IMR-90 (cell line): ENCODE results near the gene KLF11. TPM values are rescaled to one million over a fixed set of nuclear protein-coding genes. Genes with fewer than 3 reads are reported as not detected.

Experiments used
- ATAC-seq: fragments of 200-7000 bp; cut with Tn5 transposase; 2 replicates; pipeline ENCODE4 v1.9.1; 2020; ENCODE audit warnings: low read depth, mild to moderate bottlenecking, moderate library complexity
- BruUV-seq: library from RNA; stranded (reverse); fragments of 400-500 nt; replicated peaks from 2 replicates; lab custom pipeline; 2021; lab: Mats Ljungman, UMichigan
- CTCF ChIA-PET: fragments of 300-600 bp; formaldehyde crosslinking; extraction: SDS; loops from one replicate; lab custom pipeline; 2021; ENCODE audit warnings: antibody characterized with exemption; lab: Yijun Ruan, JAX
- POLR2A ChIA-PET: fragments of 300-600 bp; sonication (Branson Sonifier 250); formaldehyde crosslinking; loops from one replicate; lab custom pipeline; 2022; ENCODE audit warnings: antibody characterized with exemption; ENCODE audit not compliant: unreplicated experiment; lab: Charles Lee
- DNase-seq: peaks from one replicate; pipeline ENCODE4 v3.0.0; 2013
- H2AFZ ChIP-seq: replicated peaks from 2 replicates; pipeline ENCODE3; 2013; ENCODE audit warnings: low read length, mild to moderate bottlenecking; ENCODE audit not compliant: poor library complexity
- H2AK5ac ChIP-seq: 2 replicates; pipeline ENCODE4 v1.6.1; 2013; ENCODE audit warnings: low read depth, low read length, inconsistent platforms
- H2AK9ac ChIP-seq: replicated peaks from 2 replicates; pipeline ENCODE3; 2013; ENCODE audit warnings: mild to moderate bottlenecking, low read depth, low read length, moderate library complexity; ENCODE audit not compliant: poor library complexity
- H2BK120ac ChIP-seq: 2 replicates; pipeline ENCODE4 v1.6.1; 2013; ENCODE audit warnings: low read depth, low read length, inconsistent platforms
- H2BK15ac ChIP-seq: 3 replicates; pipeline ENCODE4 v1.6.1; 2013; ENCODE audit warnings: low read depth, low read length, inconsistent platforms
- H2BK20ac ChIP-seq: 2 replicates; pipeline ENCODE4 v1.6.1; 2013; ENCODE audit warnings: low read depth, mild to moderate bottlenecking, inconsistent platforms, low read length, moderate library complexity
- H2BK5ac ChIP-seq: 2 replicates; pipeline ENCODE4 v1.6.1; 2013; ENCODE audit warnings: mild to moderate bottlenecking, low read depth, low read length, inconsistent platforms; ENCODE audit not compliant: poor library complexity, severe bottlenecking
- H3K14ac ChIP-seq: replicated peaks from 2 replicates; pipeline ENCODE4 v1.6.1; 2013; ENCODE audit warnings: low read depth, low read length, inconsistent platforms
- H3K18ac ChIP-seq: 2 replicates; pipeline ENCODE4 v1.6.1; 2013; ENCODE audit warnings: low read depth, low read length, control low read depth
- H3K23ac ChIP-seq: 2 replicates; pipeline ENCODE4 v1.6.1; 2013; ENCODE audit warnings: low read depth, low read length, inconsistent platforms
- H3K27ac ChIP-seq: 2 replicates; pipeline ENCODE4 v1.5.1; 2013; ENCODE audit warnings: mild to moderate bottlenecking, control low read depth, low read length; ENCODE audit not compliant: insufficient read depth
- H3K27me3 ChIP-seq: 2 replicates; pipeline ENCODE4 v1.6.1; 2013; ENCODE audit warnings: low read length; ENCODE audit not compliant: control insufficient read depth, insufficient read depth
- H3K36me3 ChIP-seq: 2 replicates; pipeline ENCODE4 v1.6.1; 2013; ENCODE audit warnings: low read length, mixed read lengths; ENCODE audit not compliant: control insufficient read depth, insufficient read depth
- H3K4ac ChIP-seq: 2 replicates; pipeline ENCODE4 v1.6.1; 2013; ENCODE audit warnings: low read depth, low read length, inconsistent platforms
- H3K4me1 ChIP-seq: 2 replicates; pipeline ENCODE4 v1.6.1; 2013; ENCODE audit warnings: low read length, mixed read lengths; ENCODE audit not compliant: control insufficient read depth, insufficient read depth
- H3K4me2 ChIP-seq: 2 replicates; pipeline ENCODE4 v1.6.1; 2013; ENCODE audit warnings: low read depth, mild to moderate bottlenecking, control low read depth, low read length, moderate library complexity
- H3K4me3 ChIP-seq: 2 replicates; pipeline ENCODE4 v1.5.1; 2013; ENCODE audit warnings: low read depth, mild to moderate bottlenecking, control low read depth, low read length, moderate library complexity; ENCODE audit not compliant: insufficient read depth
- H3K56ac ChIP-seq: 2 replicates; pipeline ENCODE4 v1.6.1; 2013; ENCODE audit warnings: low read length, inconsistent platforms; ENCODE audit not compliant: insufficient read depth; ENCODE audit errors: extremely low read depth
- H3K79me1 ChIP-seq, 2 experiments: 2 replicates each; pipeline ENCODE4 v1.6.1; 2013; ENCODE audit warnings: low read length in 2 of 2, inconsistent platforms in 1 of 2, low read depth in 1 of 2
- H3K9ac ChIP-seq: 2 replicates; pipeline ENCODE4 v1.6.1; 2013; ENCODE audit warnings: low read depth, low read length, control low read depth
- H3K9me1 ChIP-seq: 2 replicates; pipeline ENCODE4 v1.6.1; 2013; ENCODE audit warnings: low read length, inconsistent platforms; ENCODE audit not compliant: insufficient read depth
- H3K9me3 ChIP-seq: 2 replicates; pipeline ENCODE4 v1.6.1; 2013; ENCODE audit warnings: low read length; ENCODE audit not compliant: control insufficient read depth, insufficient read depth
- H4K20me1 ChIP-seq: 2 replicates; pipeline ENCODE4 v1.6.1; 2013; ENCODE audit warnings: low read length, inconsistent platforms; ENCODE audit not compliant: insufficient read depth
- H4K5ac ChIP-seq: 2 replicates; pipeline ENCODE4 v1.6.1; 2013; ENCODE audit warnings: mild to moderate bottlenecking, low read depth, low read length, control low read depth
- H4K8ac ChIP-seq, 2 experiments: 2 replicates each; pipeline ENCODE4 v1.6.1; 2013; ENCODE audit warnings: low read depth in 2 of 2, low read length in 2 of 2, control low read depth in 1 of 2, inconsistent platforms in 1 of 2
- H4K91ac ChIP-seq: 2 replicates; pipeline ENCODE4 v1.6.1; 2013; ENCODE audit warnings: low read depth, low read length, inconsistent platforms; ENCODE audit not compliant: insufficient read depth
- BHLHE40 ChIP-seq: fragments of 150-350 bp; IDR thresholded peaks from 2 replicates; pipeline ENCODE4 v1.6.1; 2016; ENCODE audit warnings: mild to moderate bottlenecking, low read depth, low read length
- CEBPB ChIP-seq: IDR thresholded peaks from 2 replicates; pipeline ENCODE4 v1.6.1; 2012; ENCODE audit warnings: low read depth, low read length, improper control_type of control experiment
- CHD1 ChIP-seq: IDR thresholded peaks from 2 replicates; pipeline ENCODE4 v1.6.1; 2012; ENCODE audit warnings: low read depth, low read length, improper control_type of control experiment
- FOS ChIP-seq: fragments of 150-350 bp; IDR thresholded peaks from 2 replicates; pipeline ENCODE4 v1.6.1; 2016; ENCODE audit warnings: low read depth, low read length
- MAZ ChIP-seq: IDR thresholded peaks from 2 replicates; pipeline ENCODE4 v1.6.1; 2012; ENCODE audit warnings: low read depth, mild to moderate bottlenecking, low read length, improper control_type of control experiment, moderate library complexity, borderline replicate concordance
- MXI1 ChIP-seq: IDR thresholded peaks from 2 replicates; pipeline ENCODE4 v1.6.1; 2012; ENCODE audit warnings: low read depth, mild to moderate bottlenecking, low read length, moderate library complexity, borderline replicate concordance
- NFE2L2 ChIP-seq: fragments of 150-350 bp; IDR thresholded peaks from 2 replicates; pipeline ENCODE4 v1.6.1; 2016; ENCODE audit warnings: low read depth, mild to moderate bottlenecking, low read length
- POLR2A ChIP-seq: IDR thresholded peaks from 2 replicates; pipeline ENCODE4 v1.6.1; 2012; ENCODE audit warnings: mild to moderate bottlenecking, low read depth, low read length
- RAD21 ChIP-seq: IDR thresholded peaks from 2 replicates; pipeline ENCODE4 v1.6.1; 2012; ENCODE audit warnings: low read length, improper control_type of control experiment
- RCOR1 ChIP-seq: IDR thresholded peaks from 2 replicates; pipeline ENCODE4 v1.6.1; 2012; ENCODE audit warnings: mild to moderate bottlenecking, low read length, improper control_type of control experiment; ENCODE audit not compliant: insufficient replicate concordance
- RFX5 ChIP-seq: IDR thresholded peaks from 2 replicates; pipeline ENCODE4 v1.8.0; 2012; ENCODE audit warnings: low read depth, mild to moderate bottlenecking, low read length, moderate library complexity
- SMC3 ChIP-seq: fragments of 150-350 bp; IDR thresholded peaks from 2 replicates; pipeline ENCODE4 v1.6.1; 2016; ENCODE audit warnings: low read depth, mild to moderate bottlenecking, antibody characterized with exemption, low read length, moderate library complexity
- WGBS, 2 experiments: methylation state at CpG; one replicate each; pipeline versions ENCODE4 v1.1.5 to v1.1.7; 2013; ENCODE audit warnings: missing lambda C conversion rate in 2 of 2; ENCODE audit not compliant: insufficient read length in 1 of 2; ENCODE audit errors: extremely low coverage in 2 of 2; 5-methylcytosine and 5-hydroxymethylcytosine counted together
- dilution Hi-C: fragments of 300-500 bp; cut with HindIII; formaldehyde crosslinking; loops from one replicate; pipeline ENCODE4 v1.14.3; 2018; ENCODE audit warnings: low sequenced_read_pairs; ENCODE audit not compliant: unreplicated experiment
- in situ Hi-C: fragments of 300-500 bp; cut with MboI; formaldehyde crosslinking; loops from 3 replicates; pipeline ENCODE4 v1.14.3; 2019; ENCODE audit warnings: low sequenced_read_pairs, inconsistent platforms, mixed read lengths
- intact Hi-C: fragments of 100-400 bp; cut with micrococcal nuclease; formaldehyde crosslinking; loops from 2 replicates; pipeline ENCODE4 v1.10.0; 2022
- polyA plus RNA-seq, 3 experiments: library from polyadenylated mRNA; depleted of rRNA; stranded (reverse); fragments of >200 nt; gene quantifications; 2 replicates each; pipeline ENCODE4 v1.2.3, GENCODE V29; 2012; ENCODE audit warnings: low replicate concordance in 1 of 3
- total RNA-seq: library from RNA; depleted of rRNA; stranded (reverse); fragments of >200 nt; gene quantifications from 2 replicates; pipeline ENCODE4 v1.2.3, GENCODE V29; 2012
- TF ChIP-seq, protein P1 (sequence below): fragments of 150-350 bp; IDR thresholded peaks from 2 replicates; pipeline ENCODE4 v1.6.1; 2016; ENCODE audit warnings: low read depth, mild to moderate bottlenecking, low read length, moderate library complexity, borderline replicate concordance
- TF ChIP-seq, protein P2 (sequence below): fragments of 150-350 bp; IDR thresholded peaks from 2 replicates; pipeline ENCODE4 v1.6.1; 2017; ENCODE audit warnings: mild to moderate bottlenecking, antibody characterized with exemption, low read length, low read depth
- TF ChIP-seq, protein P3 (sequence below): conservative IDR thresholded peaks from 2 replicates; pipeline ENCODE4 v1.5.1; 2012; ENCODE audit warnings: mild to moderate bottlenecking, low read depth, low read length, improper control_type of control experiment

Gene KLF11
- total and polyA plus RNA-seq, 2 of the 4 experiments (the other 2 are of a cell fraction) = 2.0 to 2.4 TPM

DNA sequence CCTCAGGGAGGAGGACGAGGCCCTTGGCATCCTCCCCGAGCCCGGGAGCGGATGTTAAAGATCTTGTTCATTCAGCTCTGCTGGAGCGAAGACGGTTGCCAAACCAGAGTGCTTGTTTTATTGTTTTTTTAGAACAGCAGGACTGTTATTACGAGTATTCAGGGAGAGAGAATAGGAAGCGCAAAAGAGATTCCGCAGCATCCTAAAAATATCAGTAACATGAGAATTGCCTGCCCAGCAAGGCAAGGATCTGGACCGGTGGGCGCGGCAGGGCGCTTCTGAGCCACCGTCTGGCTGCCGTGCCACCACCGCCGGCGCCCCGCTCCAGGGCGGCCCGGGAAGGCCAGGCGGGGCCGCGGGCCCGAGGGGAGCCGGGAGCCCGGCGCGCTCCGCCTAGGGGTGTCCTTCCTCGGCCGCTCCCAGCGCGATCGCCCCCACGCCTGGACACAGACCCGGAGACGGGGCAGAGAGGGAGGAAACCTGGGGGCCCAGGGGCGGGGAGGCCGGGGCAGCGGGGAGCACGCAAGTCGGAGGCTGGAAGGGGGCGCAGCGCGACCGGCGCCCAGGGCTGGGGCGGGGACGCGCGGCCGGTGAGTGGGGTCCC, 36.0 kb downstream of the KLF11 start:
- Histone ChIP-seq H3K56ac (no peak overlapping the region), H2BK15ac (no peak overlapping the region), H3K4me3 (peak overlapping the region; percentile 52), H2BK5ac (no peak overlapping the region), H3K9me3 (no peaks in the 10 kb centered on the region), H2BK120ac (no peak overlapping the region), H2AFZ (peak overlapping the region; percentile 82), H3K18ac (no peak overlapping the region), H4K91ac (no peak overlapping the region), H3K9me1 (no peaks in the 10 kb centered on the region; the same call in 1 of the 2 replicates), H2BK20ac (no peak overlapping the region), H3K14ac (no peak overlapping the region), H4K8ac (no peak overlapping the region), H3K27me3 (peaks cover 64% of the 10 kb centered on the region), H2AK5ac (no peak overlapping the region), H3K9ac (no peak overlapping the region), H3K23ac (no peak overlapping the region), H4K5ac (no peak overlapping the region), H3K4ac (no peak overlapping the region), H2AK9ac (no peak overlapping the region), H3K4me2 (peak overlapping the region; percentile 79), H3K27ac (no peak overlapping the region), H3K36me3 (no peaks in the 10 kb centered on the region), H3K79me1 (no peaks in the 10 kb centered on the region), H4K20me1 (0 out of 2 replicates have a peak, but pooled peaks cover 3% of the 10 kb centered on the region), H3K4me1 (0 out of 2 replicates have a peak, but pooled peaks cover 2% of the 10 kb centered on the region)
- POLR2A ChIA-PET = no interaction called here
- ATAC-seq = peak; percentile 74
- peak; percentile 58 for DNase-seq
- dilution Hi-C loops (no loop called here), in situ Hi-C loops (loop anchor here (5.0 to 10.0 kb wide), 2 partner anchors 353 to 585 kb away; no protein-coding TSS in a partner anchor), intact Hi-C loops (loop anchor here (10.0 kb wide), 1 partner anchor 325 kb away; no protein-coding TSS in a partner anchor)
- CTCF ChIA-PET = interaction anchor here (0.6 to 1.3 kb wide), 3 partner anchors 9 to 885 kb away, joined by 3 to 5 read pairs (median 3); no protein-coding TSS in a partner anchor
- 1% methylated on average over 42 of the region's 53 CpGs; no CpG with 5 or more reads in 1 of the 2 experiments for WGBS, 2 experiments
- no peak for TF ChIP-seq CHD1
- TF ChIP-seq RCOR1 = no peak
- no peak for TF ChIP-seq MXI1
- no peak for TF ChIP-seq SMC3
- TF ChIP-seq FOS = no peak
- TF ChIP-seq MAZ = no peak; the same call in 1 of the 2 replicates
- no peak for TF ChIP-seq POLR2A
- no peak for TF ChIP-seq RFX5
- no peak for TF ChIP-seq BHLHE40
- no peak for TF ChIP-seq NFE2L2
- no peak for TF ChIP-seq RAD21
- TF ChIP-seq CEBPB = no peak
- TF ChIP-seq, protein P1, sequence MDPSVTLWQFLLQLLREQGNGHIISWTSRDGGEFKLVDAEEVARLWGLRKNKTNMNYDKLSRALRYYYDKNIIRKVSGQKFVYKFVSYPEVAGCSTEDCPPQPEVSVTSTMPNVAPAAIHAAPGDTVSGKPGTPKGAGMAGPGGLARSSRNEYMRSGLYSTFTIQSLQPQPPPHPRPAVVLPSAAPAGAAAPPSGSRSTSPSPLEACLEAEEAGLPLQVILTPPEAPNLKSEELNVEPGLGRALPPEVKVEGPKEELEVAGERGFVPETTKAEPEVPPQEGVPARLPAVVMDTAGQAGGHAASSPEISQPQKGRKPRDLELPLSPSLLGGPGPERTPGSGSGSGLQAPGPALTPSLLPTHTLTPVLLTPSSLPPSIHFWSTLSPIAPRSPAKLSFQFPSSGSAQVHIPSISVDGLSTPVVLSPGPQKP = no peak
- TF ChIP-seq, protein P2, sequence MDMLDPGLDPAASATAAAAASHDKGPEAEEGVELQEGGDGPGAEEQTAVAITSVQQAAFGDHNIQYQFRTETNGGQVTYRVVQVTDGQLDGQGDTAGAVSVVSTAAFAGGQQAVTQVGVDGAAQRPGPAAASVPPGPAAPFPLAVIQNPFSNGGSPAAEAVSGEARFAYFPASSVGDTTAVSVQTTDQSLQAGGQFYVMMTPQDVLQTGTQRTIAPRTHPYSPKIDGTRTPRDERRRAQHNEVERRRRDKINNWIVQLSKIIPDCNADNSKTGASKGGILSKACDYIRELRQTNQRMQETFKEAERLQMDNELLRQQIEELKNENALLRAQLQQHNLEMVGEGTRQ = no peak
- TF ChIP-seq, protein P3, sequence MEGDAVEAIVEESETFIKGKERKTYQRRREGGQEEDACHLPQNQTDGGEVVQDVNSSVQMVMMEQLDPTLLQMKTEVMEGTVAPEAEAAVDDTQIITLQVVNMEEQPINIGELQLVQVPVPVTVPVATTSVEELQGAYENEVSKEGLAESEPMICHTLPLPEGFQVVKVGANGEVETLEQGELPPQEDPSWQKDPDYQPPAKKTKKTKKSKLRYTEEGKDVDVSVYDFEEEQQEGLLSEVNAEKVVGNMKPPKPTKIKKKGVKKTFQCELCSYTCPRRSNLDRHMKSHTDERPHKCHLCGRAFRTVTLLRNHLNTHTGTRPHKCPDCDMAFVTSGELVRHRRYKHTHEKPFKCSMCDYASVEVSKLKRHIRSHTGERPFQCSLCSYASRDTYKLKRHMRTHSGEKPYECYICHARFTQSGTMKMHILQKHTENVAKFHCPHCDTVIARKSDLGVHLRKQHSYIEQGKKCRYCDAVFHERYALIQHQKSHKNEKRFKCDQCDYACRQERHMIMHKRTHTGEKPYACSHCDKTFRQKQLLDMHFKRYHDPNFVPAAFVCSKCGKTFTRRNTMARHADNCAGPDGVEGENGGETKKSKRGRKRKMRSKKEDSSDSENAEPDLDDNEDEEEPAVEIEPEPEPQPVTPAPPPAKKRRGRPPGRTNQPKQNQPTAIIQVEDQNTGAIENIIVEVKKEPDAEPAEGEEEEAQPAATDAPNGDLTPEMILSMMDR = no peak
- BruUV-seq = no TSS peak
